ENCODE measurements around the gene LAMA4. TPM values are rescaled to one million over a fixed set of nuclear protein-coding genes. Genes with fewer than 3 reads are reported as not detected.

The LAMA4 gene
- total RNA-seq, 4 donors from 2014 or later, result 8.1 to 116 (median 19.0) TPM

DNA sequence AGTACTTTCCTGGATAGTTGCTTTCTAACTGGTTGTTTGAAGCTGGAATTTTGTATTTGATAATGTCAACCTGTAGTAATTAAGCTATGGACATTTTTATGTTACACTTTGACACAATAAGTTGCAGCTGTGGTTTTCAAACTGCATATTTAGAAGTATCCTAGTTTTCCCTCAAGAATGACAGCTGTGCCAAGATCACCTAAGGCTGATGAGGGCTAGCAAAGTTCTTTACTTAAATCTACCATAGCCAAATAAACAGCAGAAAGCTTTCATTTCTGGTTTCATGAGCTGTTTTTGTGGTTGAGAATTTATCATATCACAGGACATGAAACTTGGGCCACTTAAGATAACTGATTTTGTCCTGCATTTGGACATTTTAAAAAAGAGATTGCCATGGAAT lies 136.3 kb downstream of the LAMA4 start:
- TF ChIP-seq POLR2A (IDR thresholded peaks at IDR 0.05), result no peak
- TF ChIP-seq, protein P1, sequence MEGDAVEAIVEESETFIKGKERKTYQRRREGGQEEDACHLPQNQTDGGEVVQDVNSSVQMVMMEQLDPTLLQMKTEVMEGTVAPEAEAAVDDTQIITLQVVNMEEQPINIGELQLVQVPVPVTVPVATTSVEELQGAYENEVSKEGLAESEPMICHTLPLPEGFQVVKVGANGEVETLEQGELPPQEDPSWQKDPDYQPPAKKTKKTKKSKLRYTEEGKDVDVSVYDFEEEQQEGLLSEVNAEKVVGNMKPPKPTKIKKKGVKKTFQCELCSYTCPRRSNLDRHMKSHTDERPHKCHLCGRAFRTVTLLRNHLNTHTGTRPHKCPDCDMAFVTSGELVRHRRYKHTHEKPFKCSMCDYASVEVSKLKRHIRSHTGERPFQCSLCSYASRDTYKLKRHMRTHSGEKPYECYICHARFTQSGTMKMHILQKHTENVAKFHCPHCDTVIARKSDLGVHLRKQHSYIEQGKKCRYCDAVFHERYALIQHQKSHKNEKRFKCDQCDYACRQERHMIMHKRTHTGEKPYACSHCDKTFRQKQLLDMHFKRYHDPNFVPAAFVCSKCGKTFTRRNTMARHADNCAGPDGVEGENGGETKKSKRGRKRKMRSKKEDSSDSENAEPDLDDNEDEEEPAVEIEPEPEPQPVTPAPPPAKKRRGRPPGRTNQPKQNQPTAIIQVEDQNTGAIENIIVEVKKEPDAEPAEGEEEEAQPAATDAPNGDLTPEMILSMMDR (IDR thresholded peaks at IDR 0.05), result no peak
- Histone ChIP-seq H3K36me3 (peaks cover 0 to 90% (median 0%) of the 10 kb centered on the region in 3 donors), H3K4me3 (no peak overlapping the region), H3K9me3 (no peaks in the 10 kb centered on the region), H3K4me1 (no peaks in the 10 kb centered on the region), H3K27me3 (no peaks in the 10 kb centered on the region), H3K27ac (no peak overlapping the region)
- no peak for DNase-seq
- intact Hi-C loops (cut with DNase I), result no loop called here

DNA sequence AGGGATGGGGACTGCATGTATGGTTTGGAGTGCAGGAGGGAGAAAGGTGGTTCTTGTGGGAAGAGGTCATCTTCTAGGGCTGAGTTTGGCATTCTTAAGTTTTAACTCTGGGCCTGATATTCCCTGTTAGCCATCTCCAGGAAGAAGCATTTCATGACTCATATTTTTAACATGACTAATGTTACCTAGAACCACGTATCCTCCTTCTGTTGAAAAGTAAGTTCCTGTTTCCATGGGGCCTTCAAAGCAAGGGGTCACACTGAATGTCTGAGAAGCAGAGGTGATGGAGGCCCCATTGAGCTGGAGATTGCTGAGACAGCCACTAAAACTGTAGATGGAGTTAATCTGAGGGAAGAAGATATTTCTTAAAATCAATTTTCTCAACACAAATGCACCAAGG lies 136.8 kb downstream of the LAMA4 start:
- intact Hi-C loops (cut with DNase I), result no loop called here
- no peaks in the 10 kb centered on the region for H3K27me3 ChIP-seq
- H3K36me3 ChIP-seq, result peaks cover 0 to 88% (median 0%) of the 10 kb centered on the region in 3 donors
- no peaks in the 10 kb centered on the region for H3K4me1 ChIP-seq
- no peaks in the 10 kb centered on the region for H3K9me3 ChIP-seq
- 6 to 13% methylated on average over 1 of the region's 1 CpG for WGBS, 2 donors
- DNase-seq, result no peak
- H3K27ac ChIP-seq, result no peak overlapping the region
- TF ChIP-seq POLR2A (IDR thresholded peaks at IDR 0.05), result no peak
- TF ChIP-seq, protein P1 (IDR thresholded peaks at IDR 0.05), result no peak
- H3K4me3 ChIP-seq, result no peak overlapping the region

DNA sequence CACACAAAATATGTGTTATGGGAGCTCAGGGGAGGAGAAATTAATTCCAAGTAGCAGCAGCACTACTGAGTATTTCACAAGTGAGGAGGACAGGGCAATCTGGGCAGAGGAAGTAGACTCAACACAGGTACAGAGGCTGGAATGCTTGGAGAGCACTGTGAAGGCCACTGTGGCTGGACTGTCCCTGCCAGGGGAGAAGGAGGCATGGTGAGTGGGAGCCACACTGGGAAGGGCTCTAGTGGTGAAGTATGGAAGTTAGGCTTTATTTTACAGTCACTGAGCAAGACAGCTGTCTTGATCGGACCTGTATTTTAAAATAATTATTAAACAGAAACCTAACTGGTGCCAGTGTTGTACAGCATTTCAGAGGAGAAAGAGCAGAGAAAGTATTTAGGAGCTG lies 138.1 kb downstream of the LAMA4 start:
- H3K4me1 ChIP-seq, result no peaks in the 10 kb centered on the region
- intact Hi-C loops (cut with DNase I), result no loop called here
- H3K9me3 ChIP-seq, result no peaks in the 10 kb centered on the region
- no peak for DNase-seq
- TF ChIP-seq, protein P1 (IDR thresholded peaks at IDR 0.05), result no peak
- TF ChIP-seq POLR2A (IDR thresholded peaks at IDR 0.05), result no peak
- H3K27me3 ChIP-seq, result no peaks in the 10 kb centered on the region
- H3K27ac ChIP-seq, result no peak overlapping the region
- no peak overlapping the region for H3K4me3 ChIP-seq
- 77 to 91% methylated on average over 1 of the region's 1 CpG for WGBS, 2 donors
- H3K36me3 ChIP-seq, result peaks cover 0 to 85% (median 0%) of the 10 kb centered on the region in 3 donors

DNA sequence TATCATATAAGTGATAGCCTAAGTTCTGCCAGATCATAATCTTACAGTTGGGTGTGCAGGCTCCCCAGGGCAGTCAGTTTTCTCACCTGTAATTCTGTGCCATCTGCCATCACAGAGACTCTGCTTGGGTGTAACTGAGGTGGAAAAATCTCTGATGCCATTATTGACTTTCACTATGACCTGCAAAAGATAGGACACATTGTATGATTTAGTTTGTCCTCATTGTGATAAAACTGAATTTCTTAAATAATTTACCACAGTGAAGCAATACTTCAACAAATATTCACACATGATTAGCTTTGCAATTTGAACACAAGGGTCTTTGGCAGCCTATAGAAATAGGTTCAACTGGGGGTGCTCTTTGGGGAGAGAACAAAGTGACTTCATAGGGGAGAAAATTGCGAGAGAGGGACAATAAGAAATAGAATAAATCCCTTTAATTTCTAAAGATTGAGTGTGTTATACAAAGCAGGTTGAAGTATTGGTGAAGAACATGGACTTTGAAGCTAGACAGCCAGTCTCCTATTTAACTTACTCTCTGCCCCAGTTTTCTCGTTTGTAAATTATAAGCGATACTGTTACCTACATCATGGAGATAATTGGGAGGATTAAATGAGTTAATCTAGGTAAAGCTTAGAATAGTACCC lies 139.7 kb downstream of the LAMA4 start:
- Histone ChIP-seq H3K27ac (no peak overlapping the region), H3K27me3 (no peaks in the 10 kb centered on the region), H3K4me3 (no peak overlapping the region), H3K9me3 (no peaks in the 10 kb centered on the region), H3K36me3 (peaks cover 0 to 70% (median 0%) of the 10 kb centered on the region in 3 donors), H3K4me1 (no peaks in the 10 kb centered on the region)
- DNase-seq, result no peak
- TF ChIP-seq, protein P1 (IDR thresholded peaks at IDR 0.05), result no peak
- TF ChIP-seq POLR2A (IDR thresholded peaks at IDR 0.05), result no peak
- WGBS, 2 donors, result 89 to 90% methylated on average over 3 of the region's 3 CpGs
- intact Hi-C loops (cut with DNase I), result no loop called here

DNA sequence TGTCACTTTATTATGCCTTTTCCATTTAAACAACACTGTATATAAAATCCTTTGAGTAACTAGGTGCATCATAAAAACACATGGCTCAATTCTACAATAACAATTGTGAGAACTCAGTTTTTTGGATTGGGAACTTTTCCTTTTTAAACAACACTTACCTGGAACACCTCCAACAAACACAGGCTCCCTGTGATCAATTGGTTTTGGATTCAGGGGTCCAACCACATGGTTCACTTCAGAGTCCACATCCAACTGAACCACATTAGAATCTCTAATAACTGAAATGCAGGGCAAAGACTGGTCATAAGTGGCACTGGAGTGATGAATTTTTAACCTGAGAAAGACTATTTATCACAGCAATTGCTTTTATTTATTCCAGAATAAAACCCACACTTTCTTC lies 140.4 kb downstream of the LAMA4 start:
- intact Hi-C loops (cut with DNase I), result no loop called here
- Histone ChIP-seq H3K27ac (no peak overlapping the region), H3K4me3 (no peak overlapping the region), H3K36me3 (peaks cover 0 to 67% (median 0%) of the 10 kb centered on the region in 3 donors), H3K9me3 (no peaks in the 10 kb centered on the region), H3K27me3 (no peaks in the 10 kb centered on the region), H3K4me1 (no peaks in the 10 kb centered on the region)
- TF ChIP-seq, protein P1 (IDR thresholded peaks at IDR 0.05), result no peak
- no peak for TF ChIP-seq POLR2A (IDR thresholded peaks at IDR 0.05)
- DNase-seq, result no peak
